Astrocyte (in vitro differentiated cells and primary cell): ENCODE data around the gene BSG. TPM values are rescaled to one million over a fixed set of nuclear protein-coding genes. Genes with fewer than 3 reads are reported as not detected.
"Not testable (repeated sequence)": the region's sequence is repeated elsewhere in the genome, so short reads cannot be mapped to it uniquely, and the experiment has no call there.

ENCODE experiments used
- DNase-seq: peaks from one replicate; pipeline ENCODE4 v3.0.0-alpha.2; 2010; ENCODE audit warnings: low read depth
- FAIRE-seq: peaks from 2 replicates; lab custom pipeline; 2011; peaks lifted over from hg19 to GRCh38; lab: Jason Lieb, UNC
- H2AFZ ChIP-seq: 2 replicates; pipeline ENCODE4 v1.6.0; 2012; ENCODE audit warnings: low read depth, low read length, inconsistent platforms
- H3K27ac ChIP-seq: 2 replicates; pipeline ENCODE4 v1.5.1; 2011; ENCODE audit warnings: low read depth, low read length, inconsistent platforms
- H3K27me3 ChIP-seq: 2 replicates; pipeline ENCODE4 v1.6.0; 2011; ENCODE audit warnings: low read length, inconsistent platforms; ENCODE audit not compliant: insufficient read depth
- H3K36me3 ChIP-seq: 2 replicates; pipeline ENCODE4 v1.5.1; 2011; ENCODE audit warnings: low read length, inconsistent platforms; ENCODE audit not compliant: insufficient read depth
- H3K4me1 ChIP-seq: 2 replicates; pipeline ENCODE4 v1.5.1; 2011; ENCODE audit warnings: low read length, inconsistent platforms; ENCODE audit not compliant: insufficient read depth
- H3K4me2 ChIP-seq: 2 replicates; pipeline ENCODE4 v1.6.0; 2012; ENCODE audit warnings: low read length, inconsistent platforms
- H3K4me3 ChIP-seq: 2 replicates; pipeline ENCODE4 v1.5.1; 2011; ENCODE audit warnings: low read depth, mild to moderate bottlenecking, low read length, inconsistent platforms; ENCODE audit not compliant: insufficient read depth
- H3K79me2 ChIP-seq: 2 replicates; pipeline ENCODE4 v1.6.0; 2012; ENCODE audit warnings: mild to moderate bottlenecking, low read length, inconsistent platforms; ENCODE audit not compliant: insufficient read depth
- H3K9ac ChIP-seq: 2 replicates; pipeline ENCODE4 v1.6.0; 2012; ENCODE audit warnings: mild to moderate bottlenecking, low read length, inconsistent platforms
- H3K9me3 ChIP-seq: 2 replicates; pipeline ENCODE4 v1.5.1; 2012; ENCODE audit warnings: low read depth, mild to moderate bottlenecking, low read length, inconsistent platforms; ENCODE audit not compliant: insufficient read depth
- H4K20me1 ChIP-seq: 2 replicates; pipeline ENCODE4 v1.6.0; 2012; ENCODE audit warnings: low read length, inconsistent platforms; ENCODE audit not compliant: insufficient read depth
- H3K27ac Mint-ChIP-seq: one replicate; pipeline ENCODE4 v1.8.0; 2021; ENCODE audit warnings: mild to moderate bottlenecking, mixed read lengths; ENCODE audit not compliant: unreplicated experiment
- H3K27me3 Mint-ChIP-seq: one replicate; pipeline ENCODE4 v1.8.0; 2021; ENCODE audit warnings: low read depth, mixed read lengths; ENCODE audit not compliant: unreplicated experiment
- H3K36me3 Mint-ChIP-seq: one replicate; pipeline ENCODE4 v1.8.0; 2021; ENCODE audit warnings: low read depth, mixed read lengths; ENCODE audit not compliant: unreplicated experiment
- H3K4me1 Mint-ChIP-seq: one replicate; pipeline ENCODE4 v1.8.0; 2021; ENCODE audit warnings: low read depth, mixed read lengths; ENCODE audit not compliant: unreplicated experiment
- H3K4me3 Mint-ChIP-seq: one replicate; pipeline ENCODE4 v1.8.0; 2021; ENCODE audit warnings: mild to moderate bottlenecking, moderate library complexity, mixed read lengths; ENCODE audit not compliant: unreplicated experiment
- H3K9me3 Mint-ChIP-seq: one replicate; pipeline ENCODE4 v1.8.0; 2021; ENCODE audit warnings: mild to moderate bottlenecking, mixed read lengths; ENCODE audit not compliant: unreplicated experiment
- CTCF ChIP-seq: IDR thresholded peaks from 2 replicates; pipeline ENCODE4 v1.5.1; 2011; ENCODE audit warnings: low read depth, mild to moderate bottlenecking, inconsistent platforms, low read length, moderate library complexity; ENCODE audit not compliant: insufficient read depth
- EZH2 ChIP-seq: IDR thresholded peaks from 2 replicates; pipeline ENCODE4 v1.6.1; 2012; ENCODE audit warnings: mild to moderate bottlenecking, low read length, inconsistent platforms; ENCODE audit not compliant: insufficient read depth
- total RNA-seq: library from RNA; stranded (reverse); gene quantifications from 2 replicates; pipeline ENCODE4 v1.2.1, GENCODE V29; 2021

BSG gene
- total RNA-seq, 1 donor from 2014 or later = 807 TPM

GRCh38 chr19:619286-620002 lies 47.0 kb downstream of the BSG start:
- Histone ChIP-seq H3K4me2 (no peak overlapping the region), H3K4me1 (peaks cover 14% of the 10 kb centered on the region), H3K27me3 (no peaks in the 10 kb centered on the region), H3K27ac (no peak overlapping the region), H3K9ac (no peak overlapping the region), H3K9me3 (no peaks in the 10 kb centered on the region), H3K79me2 (no peaks in the 10 kb centered on the region), H4K20me1 (peaks cover 5% of the 10 kb centered on the region), H3K4me3 (no peak overlapping the region), H2AFZ (no peak overlapping the region), H3K36me3 (no peaks in the 10 kb centered on the region)
- Mint-ChIP-seq H3K27me3 (no peaks in the 10 kb centered on the region), H3K4me3 (no peak overlapping the region), H3K9me3 (peaks cover under 1% of the 10 kb centered on the region), H3K27ac (no peak overlapping the region), H3K36me3 (peaks cover 9% of the 10 kb centered on the region), H3K4me1 (peaks cover 8% of the 10 kb centered on the region)
- TF ChIP-seq EZH2 (no peak), CTCF (no peak)
- DNase-seq (no peak), FAIRE-seq (no peak)

GRCh38 chr19:620166-620862 lies 47.9 kb downstream of the BSG start:
- H3K27me3 ChIP-seq = no peaks in the 10 kb centered on the region
- Mint-ChIP-seq H3K4me1 (peaks cover 8% of the 10 kb centered on the region), H3K4me3 (no peak overlapping the region), H3K36me3 (peaks cover 6% of the 10 kb centered on the region), H3K27me3 (no peaks in the 10 kb centered on the region), H3K9me3 (no peaks in the 10 kb centered on the region), H3K27ac (no peak overlapping the region)
- H3K9ac ChIP-seq = no peak overlapping the region
- H3K36me3 ChIP-seq = no peaks in the 10 kb centered on the region
- FAIRE-seq = no peak
- no peaks in the 10 kb centered on the region for H3K79me2 ChIP-seq
- H3K4me1 ChIP-seq = peaks cover 19% of the 10 kb centered on the region
- H3K4me2 ChIP-seq = no peak overlapping the region
- H4K20me1 ChIP-seq = peaks cover 5% of the 10 kb centered on the region
- no peaks in the 10 kb centered on the region for H3K9me3 ChIP-seq
- no peak overlapping the region for H2AFZ ChIP-seq
- no peak overlapping the region for H3K4me3 ChIP-seq
- TF ChIP-seq EZH2 = no peak
- no peak for TF ChIP-seq CTCF
- DNase-seq = no peak
- no peak overlapping the region for H3K27ac ChIP-seq

- not testable (repeated sequence) for H3K36me3 ChIP-seq, H3K36me3 Mint-ChIP-seq, H3K9ac ChIP-seq, H3K9me3 Mint-ChIP-seq, H3K27ac ChIP-seq, H3K4me3 ChIP-seq, H2AFZ ChIP-seq, H3K9me3 ChIP-seq, H3K27me3 Mint-ChIP-seq, FAIRE-seq, H3K79me2 ChIP-seq, DNase-seq, H4K20me1 ChIP-seq, H3K4me1 Mint-ChIP-seq, H3K27ac Mint-ChIP-seq, H3K27me3 ChIP-seq, H3K4me3 Mint-ChIP-seq, H3K4me2 ChIP-seq
- H3K4me1 ChIP-seq = peaks cover 19% of the 10 kb centered on the region
These were observed 48.8 kb downstream of the BSG start for GRCh38 chr19:621191-621590.
